Body of pancreas (tissue), 4 donors: ENCODE results near the gene SIRPB1. TPM values are rescaled to one million over a fixed set of nuclear protein-coding genes. Genes with fewer than 3 reads are reported as not detected.
"Not testable (repeated sequence)": the region's sequence is repeated elsewhere in the genome, so short reads cannot be mapped to it uniquely, and the experiment has no call there.

Experiments
- ATAC-seq: fragments of 150-250 bp; one replicate; pipeline ENCODE4 v1.9.1; 2016
- DNase-seq, 4 donors: peaks; one replicate each; pipeline ENCODE4 v3.0.0-alpha.2; 2019
- H3K27ac ChIP-seq, 4 donors: fragments of 200-600 bp; sonication (generic); 1 replicate in 3 of 4; 2 replicates in 1 of 4; pipeline versions ENCODE4 v1.5.1 to v1.6.1; 2016 to 2019; ENCODE audit warnings: mild to moderate bottlenecking in 1 of 4, mixed read lengths in 1 of 4, moderate library complexity in 1 of 4
- H3K27me3 ChIP-seq, 2 donors: fragments of 200-600 bp; sonication (generic); one replicate each; pipeline ENCODE4 v1.6.0; 2016; ENCODE audit warnings: mild to moderate bottlenecking in 1 of 2
- H3K36me3 ChIP-seq, 2 donors: fragments of 200-600 bp; sonication (generic); replicated peaks in 1 of 2; 2 replicates each; pipeline ENCODE4 v1.5.1; 2016; ENCODE audit warnings: low read depth in 2 of 2; ENCODE audit not compliant: insufficient read depth in 1 of 2
- H3K4me1 ChIP-seq: fragments of 200-600 bp; sonication (generic); one replicate; pipeline ENCODE4 v1.6.0; 2016
- H3K4me3 ChIP-seq, 2 donors: fragments of 200-600 bp; sonication (generic); 1 replicate in 1 of 2; 2 replicates in 1 of 2; pipeline ENCODE4 v1.5.1; 2016 to 2019
- H3K9me3 ChIP-seq, 3 donors: fragments of 200-600 bp; sonication (generic); 1 replicate in 2 of 3; 2 replicates in 1 of 3; pipeline ENCODE4 v1.5.1; 2016
- POLR2A ChIP-seq, 3 donors: fragments of 450-650 bp; IDR thresholded peaks; one replicate each; pipeline ENCODE4 v1.6.1; 2016; ENCODE audit warnings: antibody characterized with exemption in 3 of 3, mild to moderate bottlenecking in 2 of 3
- WGBS, 2 donors: methylation state at CpG; one replicate each; pipeline ENCODE4 v1.1.5; 2017; 5-methylcytosine and 5-hydroxymethylcytosine counted together
- intact Hi-C: fragments of 100-400 bp; cut with DNase I; formaldehyde crosslinking; loops from one replicate; pipeline ENCODE4 v1.15.1; 2023
- total RNA-seq, 2 donors: library from RNA; depleted of rRNA; stranded (reverse); fragments of >200 nt; gene quantifications; one replicate each; pipeline ENCODE4 v1.1.0, GENCODE V29; 2016
- TF ChIP-seq, protein P1 (sequence below), 7 experiments: fragments of 450-650 bp in 4 of 7; fragments of 200-600 bp in 3 of 7; sonication (generic) in 3 of 7; IDR thresholded peaks; one replicate each; pipeline ENCODE4 v1.5.1; 2016 to 2019; ENCODE audit warnings: antibody characterized with exemption in 7 of 7

SIRPB1 gene
- total RNA-seq, 2 donors from 2014 or later = 1.3 to 14.2 TPM

DNA sequence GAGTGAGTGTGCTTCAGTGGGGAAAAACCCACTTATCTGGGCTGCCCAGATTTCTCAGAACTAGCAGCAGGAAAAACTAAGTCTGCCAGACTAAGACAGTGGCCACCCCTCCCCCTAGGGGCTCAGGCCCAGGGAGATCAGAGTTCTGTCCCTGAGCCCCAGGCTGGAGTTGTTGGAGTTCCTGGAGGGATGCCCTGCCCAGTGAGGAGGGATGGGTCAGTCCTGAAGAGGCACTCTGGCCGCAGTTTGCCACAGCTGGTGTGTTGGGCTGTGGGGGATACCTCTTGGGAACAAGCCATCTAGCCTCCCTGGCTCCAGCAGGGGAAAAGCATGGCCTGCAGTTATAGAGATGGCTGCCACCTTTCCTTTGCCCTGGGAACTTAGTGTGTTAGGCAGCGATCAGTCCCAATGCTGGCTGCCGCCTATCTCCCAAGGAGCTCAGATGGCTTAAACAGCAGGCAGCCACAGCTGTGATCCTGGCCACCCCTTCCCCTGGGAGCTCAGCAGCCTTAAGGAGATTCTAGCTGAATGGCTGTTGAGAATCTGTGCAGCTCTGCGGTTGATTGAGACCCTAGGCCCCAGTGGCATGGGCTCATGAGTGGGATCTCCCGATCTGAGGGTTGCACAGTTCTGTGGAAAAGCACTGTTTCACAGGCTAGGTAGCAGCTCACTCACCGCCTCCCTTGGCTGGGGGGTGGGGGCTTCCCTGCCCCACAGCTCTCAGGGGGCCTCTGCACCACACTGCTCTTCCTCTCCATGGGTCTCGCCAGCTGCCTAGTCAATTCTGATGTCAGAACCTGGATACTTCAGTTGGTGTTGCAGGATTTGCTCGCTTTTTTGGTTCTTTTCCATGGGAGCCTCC, 24.5 kb upstream of the SIRPB1 start:
- H3K4me3 ChIP-seq = no peak overlapping the region
- H3K9me3 ChIP-seq = no peaks in the 10 kb centered on the region
- WGBS, 2 donors = 74 to 84% methylated on average over 4 to 8 of the region's 8 CpGs
- no peaks in the 10 kb centered on the region for H3K27me3 ChIP-seq
- H3K36me3 ChIP-seq = no peaks in the 10 kb centered on the region
- ATAC-seq (no peak), DNase-seq (no peak)
- no peak for TF ChIP-seq POLR2A (IDR thresholded peaks at IDR 0.05)
- TF ChIP-seq, protein P1, sequence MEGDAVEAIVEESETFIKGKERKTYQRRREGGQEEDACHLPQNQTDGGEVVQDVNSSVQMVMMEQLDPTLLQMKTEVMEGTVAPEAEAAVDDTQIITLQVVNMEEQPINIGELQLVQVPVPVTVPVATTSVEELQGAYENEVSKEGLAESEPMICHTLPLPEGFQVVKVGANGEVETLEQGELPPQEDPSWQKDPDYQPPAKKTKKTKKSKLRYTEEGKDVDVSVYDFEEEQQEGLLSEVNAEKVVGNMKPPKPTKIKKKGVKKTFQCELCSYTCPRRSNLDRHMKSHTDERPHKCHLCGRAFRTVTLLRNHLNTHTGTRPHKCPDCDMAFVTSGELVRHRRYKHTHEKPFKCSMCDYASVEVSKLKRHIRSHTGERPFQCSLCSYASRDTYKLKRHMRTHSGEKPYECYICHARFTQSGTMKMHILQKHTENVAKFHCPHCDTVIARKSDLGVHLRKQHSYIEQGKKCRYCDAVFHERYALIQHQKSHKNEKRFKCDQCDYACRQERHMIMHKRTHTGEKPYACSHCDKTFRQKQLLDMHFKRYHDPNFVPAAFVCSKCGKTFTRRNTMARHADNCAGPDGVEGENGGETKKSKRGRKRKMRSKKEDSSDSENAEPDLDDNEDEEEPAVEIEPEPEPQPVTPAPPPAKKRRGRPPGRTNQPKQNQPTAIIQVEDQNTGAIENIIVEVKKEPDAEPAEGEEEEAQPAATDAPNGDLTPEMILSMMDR (IDR thresholded peaks at IDR 0.05) = no peak
- intact Hi-C loops = no loop called here
- no peak overlapping the region for H3K27ac ChIP-seq
- no peaks in the 10 kb centered on the region for H3K4me1 ChIP-seq

DNA sequence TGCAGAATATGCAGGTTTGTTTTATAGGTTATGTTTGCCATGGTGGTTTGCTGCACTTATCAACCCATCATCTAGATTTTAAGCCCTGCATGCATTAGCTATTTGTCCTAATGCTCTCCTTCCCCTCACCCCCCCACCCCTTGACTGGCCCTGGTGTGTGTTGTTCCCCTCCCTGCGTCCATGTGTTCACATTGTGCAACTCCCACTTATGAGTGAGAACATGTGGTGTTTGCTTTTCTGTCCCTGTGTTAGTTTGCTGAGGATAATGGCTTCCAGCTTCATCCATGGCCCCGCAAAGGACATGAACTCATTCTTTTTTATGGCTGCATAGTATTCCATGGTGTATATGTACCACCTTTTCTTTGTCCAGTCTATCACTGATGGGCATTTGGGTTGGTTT, 18.8 kb upstream of the SIRPB1 start:
- intact Hi-C loops, H3K9me3 ChIP-seq, ATAC-seq, H3K27ac ChIP-seq, H3K4me1 ChIP-seq, H3K36me3 ChIP-seq, H3K4me3 ChIP-seq, DNase-seq, H3K27me3 ChIP-seq: not testable (repeated sequence)
- 53% methylated on average over 2 of the region's 2 CpGs for WGBS, 2 donors

DNA sequence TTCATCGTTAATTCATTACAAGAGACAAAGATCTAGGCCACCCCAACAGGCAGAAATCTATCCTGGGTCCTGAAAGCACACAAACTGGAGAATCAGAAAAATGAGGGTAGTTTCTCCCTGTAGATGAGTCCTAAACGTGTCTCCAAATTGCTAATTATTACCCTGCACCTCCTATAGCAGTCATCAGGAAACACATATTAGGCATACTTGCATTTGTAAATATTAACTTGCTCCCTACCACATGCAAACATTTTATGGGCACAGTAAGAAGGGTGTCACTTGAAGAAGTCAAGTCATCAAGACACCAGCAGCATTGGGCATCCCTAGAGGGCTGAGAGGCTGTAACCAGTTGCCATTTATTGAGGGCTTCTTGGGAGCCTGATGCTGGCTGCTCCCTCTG, 17.9 kb upstream of the SIRPB1 start:
- Histone ChIP-seq H3K27me3 (no peaks in the 10 kb centered on the region), H3K4me1 (no peaks in the 10 kb centered on the region), H3K27ac (no peak overlapping the region), H3K36me3 (no peaks in the 10 kb centered on the region), H3K9me3 (no peaks in the 10 kb centered on the region), H3K4me3 (no peak overlapping the region)
- ATAC-seq (no peak), DNase-seq (no peak)
- no peak for TF ChIP-seq POLR2A (IDR thresholded peaks at IDR 0.05)
- TF ChIP-seq, protein P1 (IDR thresholded peaks at IDR 0.05) = no peak
- 28 to 31% methylated on average over 2 of the region's 2 CpGs for WGBS, 2 donors
- intact Hi-C loops = no loop called here

DNA sequence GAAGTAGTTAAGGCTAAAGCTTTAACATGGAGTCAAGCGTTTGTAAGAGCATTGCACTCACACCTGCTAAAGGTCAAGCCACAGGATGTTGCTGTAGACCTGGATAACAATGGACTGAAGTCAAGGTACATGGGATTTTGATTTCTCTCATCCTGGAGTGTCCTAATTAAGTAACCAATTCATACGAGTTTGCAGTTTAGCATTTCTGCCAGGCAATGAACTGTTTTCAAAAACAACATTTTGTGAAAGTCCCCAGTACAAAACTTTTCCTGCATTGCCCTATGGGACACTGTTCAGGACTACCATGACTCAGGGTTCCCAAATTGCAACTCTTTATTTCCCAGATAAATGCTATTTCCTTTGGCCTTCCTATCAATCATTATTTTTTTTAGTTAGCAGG, 17.4 kb upstream of the SIRPB1 start:
- DNase-seq (no peak), ATAC-seq (no peak)
- no peak for TF ChIP-seq POLR2A (IDR thresholded peaks at IDR 0.05)
- TF ChIP-seq, protein P1 (IDR thresholded peaks at IDR 0.05) = no peak
- Histone ChIP-seq H3K36me3 (no peaks in the 10 kb centered on the region), H3K9me3 (no peaks in the 10 kb centered on the region), H3K4me1 (no peaks in the 10 kb centered on the region), H3K4me3 (no peak overlapping the region), H3K27ac (no peak overlapping the region), H3K27me3 (no peaks in the 10 kb centered on the region)
- intact Hi-C loops = no loop called here
- WGBS, 2 donors = 28 to 37% methylated on average over 2 of the region's 2 CpGs

DNA sequence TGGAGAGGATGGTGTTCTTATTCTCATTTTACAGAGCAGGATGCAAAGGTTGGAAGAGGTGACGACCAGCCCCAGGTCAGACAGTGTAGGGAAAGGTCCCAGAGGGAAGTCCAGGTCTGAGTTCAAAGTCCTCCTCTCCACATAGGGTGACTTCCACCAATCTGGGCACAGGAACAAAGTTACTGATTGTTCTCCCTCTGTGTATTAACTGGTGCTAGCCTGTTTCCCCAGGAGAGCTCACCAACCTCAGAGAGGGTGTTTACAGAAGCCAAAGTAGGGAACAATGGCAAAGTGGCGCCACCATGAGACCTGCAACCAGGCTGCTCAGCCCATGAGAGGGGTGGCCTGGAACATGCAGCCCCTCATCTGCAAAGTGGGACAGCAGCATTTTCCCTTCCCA, 16.8 kb upstream of the SIRPB1 start:
- Histone ChIP-seq H3K27ac (no peak overlapping the region), H3K4me1 (no peaks in the 10 kb centered on the region), H3K4me3 (no peak overlapping the region), H3K27me3 (no peaks in the 10 kb centered on the region), H3K9me3 (no peaks in the 10 kb centered on the region), H3K36me3 (no peaks in the 10 kb centered on the region)
- DNase-seq (no peak), ATAC-seq (no peak)
- intact Hi-C loops = no loop called here
- 38 to 51% methylated on average over 2 of the region's 2 CpGs for WGBS, 2 donors
- TF ChIP-seq, protein P1 (IDR thresholded peaks at IDR 0.05) = no peak
- TF ChIP-seq POLR2A (IDR thresholded peaks at IDR 0.05) = no peak
